ENCODE measurements around the gene ZNF514. TPM values are rescaled to one million over a fixed set of nuclear protein-coding genes. Genes with fewer than 3 reads are reported as not detected.

ZNF514 gene
- total RNA-seq, 1 experiment from 2014 or later: 20.0 TPM

- no peak overlapping the region for H3K4me3 ChIP-seq (ENCODE audit: low read depth, low read length)
- CTCF ChIA-PET: no interaction called here
- intact Hi-C loops (cut with micrococcal nuclease; ENCODE audit: unreplicated experiment): no loop called here
- Mint-ChIP-seq H3K27ac (ENCODE audit: unreplicated experiment) (no peak overlapping the region), H3K27me3 (ENCODE audit: insufficient read depth, unreplicated experiment) (no peaks in the 10 kb centered on the region), H3K4me3 (ENCODE audit: unreplicated experiment) (no peak overlapping the region), H3K36me3 (ENCODE audit: insufficient read depth, unreplicated experiment) (no peaks in the 10 kb centered on the region), H3K4me1 (ENCODE audit: low read depth, unreplicated experiment) (no peaks in the 10 kb centered on the region), H3K9me3 (ENCODE audit: unreplicated experiment) (peaks cover 37% of the 10 kb centered on the region)
- no peak for DNase-seq
- TF ChIP-seq CTCF (IDR thresholded peaks at IDR 0.05; ENCODE audit: insufficient read depth in 1 of 2, low read depth in 1 of 2, low read length in 1 of 2, severe bottlenecking in 1 of 2, unreplicated experiment in 1 of 2): no peak
- H3K36me3 ChIP-seq (ENCODE audit: control insufficient read depth, insufficient read depth, low read length): no peaks in the 10 kb centered on the region
- no peaks in the 10 kb centered on the region for H3K4me1 ChIP-seq
- no peaks in the 10 kb centered on the region for H3K27me3 ChIP-seq (replicated peaks; ENCODE audit: control insufficient read depth, insufficient read depth, low read length)
- POLR2A ChIA-PET: no interaction called here
- no TSS peak for BruUV-seq (replicated peaks)
- peaks cover 27% of the 10 kb centered on the region for H3K9me3 ChIP-seq
Observed at GRCh38 chr2:95138702-95139101, 20.9 kb downstream of the ZNF514 start.

GRCh38 chr2:95122197-95122551, 37.5 kb downstream of the ZNF514 start:
- H3K9me3 ChIP-seq: no peaks in the 10 kb centered on the region
- H3K4me1 ChIP-seq: peaks cover 6% of the 10 kb centered on the region; the same call in 1 of the 2 replicates
- intact Hi-C loops (cut with micrococcal nuclease; ENCODE audit: unreplicated experiment): loop anchor here (1.0 kb wide), 2 partner anchors 37 to 43 kb away; partner anchors contain the start of genes ZNF2 and ZNF514
- ChIA-PET POLR2A (interaction anchor here (0.9 kb wide), 1 partner anchor 43 kb away, joined by 4 read pairs; no protein-coding TSS in a partner anchor), CTCF (interaction anchor here (2.0 kb wide), 1 partner anchor 46 kb away, joined by 12 read pairs; no protein-coding TSS in a partner anchor)
- Mint-ChIP-seq H3K9me3 (ENCODE audit: unreplicated experiment) (peaks cover 7% of the 10 kb centered on the region), H3K4me1 (ENCODE audit: low read depth, unreplicated experiment) (peaks cover 15% of the 10 kb centered on the region), H3K4me3 (ENCODE audit: unreplicated experiment) (peak overlapping the region; percentile 93), H3K27ac (ENCODE audit: unreplicated experiment) (peak overlapping the region; percentile 95), H3K36me3 (ENCODE audit: insufficient read depth, unreplicated experiment) (peaks cover 2% of the 10 kb centered on the region), H3K27me3 (ENCODE audit: insufficient read depth, unreplicated experiment) (no peaks in the 10 kb centered on the region)
- no TSS peak for BruUV-seq (replicated peaks)
- peak overlapping the region; percentile 73 for H3K4me3 ChIP-seq (ENCODE audit: low read depth, low read length)
- no peaks in the 10 kb centered on the region for H3K27me3 ChIP-seq (replicated peaks; ENCODE audit: control insufficient read depth, insufficient read depth, low read length)
- DNase-seq: no peak
- no peaks in the 10 kb centered on the region; the same call in 1 of the 2 replicates for H3K36me3 ChIP-seq (ENCODE audit: control insufficient read depth, insufficient read depth, low read length)
- no peak for TF ChIP-seq CTCF (IDR thresholded peaks at IDR 0.05; ENCODE audit: insufficient read depth in 1 of 2, low read depth in 1 of 2, low read length in 1 of 2, severe bottlenecking in 1 of 2, unreplicated experiment in 1 of 2)

- Histone ChIP-seq H3K36me3 (ENCODE audit: control insufficient read depth, insufficient read depth, low read length) (no peaks in the 10 kb centered on the region; the same call in 1 of the 2 replicates), H3K9me3 (no peaks in the 10 kb centered on the region), H3K27me3 (replicated peaks; ENCODE audit: control insufficient read depth, insufficient read depth, low read length) (no peaks in the 10 kb centered on the region), H3K4me3 (ENCODE audit: low read depth, low read length) (peak within 1 kb of the TSS; percentile 73), H3K4me1 (peaks cover 6% of the 10 kb centered on the region; the same call in 1 of the 2 replicates)
- DNase-seq: peak; percentile 82 to 93
- Mint-ChIP-seq H3K4me3 (ENCODE audit: unreplicated experiment) (peak within 1 kb of the TSS; percentile 93), H3K4me1 (ENCODE audit: low read depth, unreplicated experiment) (peaks cover 15% of the 10 kb centered on the region), H3K27ac (ENCODE audit: unreplicated experiment) (peak within 1 kb of the TSS; percentile 95), H3K9me3 (ENCODE audit: unreplicated experiment) (peaks cover 7% of the 10 kb centered on the region), H3K36me3 (ENCODE audit: insufficient read depth, unreplicated experiment) (peaks cover 8% of the 10 kb centered on the region), H3K27me3 (ENCODE audit: insufficient read depth, unreplicated experiment) (no peaks in the 10 kb centered on the region)
- intact Hi-C loops (cut with micrococcal nuclease; ENCODE audit: unreplicated experiment): loop anchor here (1.0 kb wide), 3 partner anchors 38 to 86 kb away; partner anchors contain the start of genes ZNF2, ZNF514 and ZNF892
- no TSS peak for BruUV-seq (replicated peaks)
- ChIA-PET CTCF (interaction anchor here (0.9 to 2.0 kb wide), 2 partner anchors 44 to 45 kb away, joined by 3 to 12 read pairs; partner anchors contain the start of gene ZNF2), POLR2A (interaction anchor here (0.6 to 0.9 kb wide), 2 partner anchors 20 to 43 kb away, joined by 4 to 10 read pairs; no protein-coding TSS in a partner anchor)
- TF ChIP-seq CTCF (IDR thresholded peaks at IDR 0.05; ENCODE audit: insufficient read depth in 1 of 2, low read depth in 1 of 2, low read length in 1 of 2, severe bottlenecking in 1 of 2, unreplicated experiment in 1 of 2): peak in 1 of 2 experiments; percentile 16
Observed at GRCh38 chr2:95121407-95122196, 38.0 kb downstream of the ZNF514 start, which contains the start of gene MRPS5. Gene MRPS5, minus strand, starts transcription at chr2:95121808. Its CDS starts 17 bp downstream, at chr2:95121791.

Measured in Caco-2 (cell line).